ENCODE data around the gene NCKIPSD.

Gene NCKIPSD

GRCh38 chr3:48663489-48664312 is 22.0 kb downstream of the NCKIPSD start (continued):
- TF ChIP-seq ZSCAN5A (tag by site-specific recombination; IDR thresholded peaks at IDR 0.05) (no peak), ZNF404 (tag by site-specific recombination; IDR thresholded peaks at IDR 0.05) (no peak), ZNF664 (tag by site-specific recombination; IDR thresholded peaks at IDR 0.05) (no peak), HOXA7 (CRISPR knock-in tag; IDR thresholded peaks at IDR 0.05; ENCODE audit: borderline replicate concordance) (no peak), ZNF19 (tag by site-specific recombination; IDR thresholded peaks at IDR 0.05; ENCODE audit: low read depth) (no peak), MYNN (tag by site-specific recombination; IDR thresholded peaks at IDR 0.05; ENCODE audit: borderline replicate concordance) (no peak), GLIS1 (tag by site-specific recombination; IDR thresholded peaks at IDR 0.05) (peak; percentile 93), ZNF561 (tag by site-specific recombination; IDR thresholded peaks at IDR 0.05; ENCODE audit: borderline replicate concordance) (0 out of 2 replicates have a peak, but pooled peaks have one; percentile 37), ZNF529 (tag by site-specific recombination; IDR thresholded peaks at IDR 0.05; ENCODE audit: insufficient replicate concordance) (no peak), ZNF302 (tag by site-specific recombination; IDR thresholded peaks at IDR 0.05; ENCODE audit: low read depth) (no peak), ZSCAN16 (tag by site-specific recombination; IDR thresholded peaks at IDR 0.05) (no peak), IKZF3 (tag by site-specific recombination; IDR thresholded peaks at IDR 0.05) (peak; percentile 90), HOXC10 (CRISPR knock-in tag; IDR thresholded peaks at IDR 0.05) (no peak), ZNF785 (tag by site-specific recombination; IDR thresholded peaks at IDR 0.05) (no peak), MZF1 (tag by site-specific recombination; IDR thresholded peaks at IDR 0.05; ENCODE audit: borderline replicate concordance) (no peak), ZNF580 (tag by site-specific recombination; IDR thresholded peaks at IDR 0.05) (no peak), ZNF2 (tag by site-specific recombination; IDR thresholded peaks at IDR 0.05) (no peak), ZNF701 (tag by site-specific recombination; IDR thresholded peaks at IDR 0.05) (no peak), ZNF501 (tag by site-specific recombination; IDR thresholded peaks at IDR 0.05) (peak; percentile 64; the same call in 1 of the 2 replicates), ZNF629 (tag by site-specific recombination; IDR thresholded peaks at IDR 0.05) (peak; percentile 95), ZNF292 (tag by site-specific recombination; IDR thresholded peaks at IDR 0.05; ENCODE audit: borderline replicate concordance, low read depth) (no peak), ZNF830 (tag by site-specific recombination; IDR thresholded peaks at IDR 0.05; ENCODE audit: low read depth) (no peak), TRIM28 (IDR thresholded peaks at IDR 0.05; ENCODE audit: borderline replicate concordance, low read length) (no peak), ZFP69B (tag by site-specific recombination; IDR thresholded peaks at IDR 0.05) (peak; percentile 99), ZNF133 (tag by site-specific recombination; IDR thresholded peaks at IDR 0.05) (no peak), KLF16 (tag by site-specific recombination; IDR thresholded peaks at IDR 0.05) (peak; percentile 53), ZNF266 (tag by site-specific recombination; IDR thresholded peaks at IDR 0.05; ENCODE audit: low read depth) (no peak), KLF10 (tag by site-specific recombination; IDR thresholded peaks at IDR 0.05) (peak; percentile 77; the same call in 1 of the 2 replicates), ZNF610 (tag by site-specific recombination; IDR thresholded peaks at IDR 0.05; ENCODE audit: borderline replicate concordance) (no peak; the same call in 1 of the 2 replicates), KLF8 (tag by site-specific recombination; IDR thresholded peaks at IDR 0.05) (peak; percentile 57), FEZF1 (tag by site-specific recombination; IDR thresholded peaks at IDR 0.05) (0 out of 2 replicates have a peak, but pooled peaks have one; percentile 19), RBAK (tag by site-specific recombination; IDR thresholded peaks at IDR 0.05) (no peak), ZNF221 (tag by site-specific recombination; IDR thresholded peaks at IDR 0.05; ENCODE audit: borderline replicate concordance) (no peak), AEBP2 (tag by site-specific recombination; IDR thresholded peaks at IDR 0.05; ENCODE audit: borderline replicate concordance) (no peak), ZNF777 (tag by site-specific recombination; IDR thresholded peaks at IDR 0.05; ENCODE audit: borderline replicate concordance) (no peak)
- TF ChIP-seq, protein P1, sequence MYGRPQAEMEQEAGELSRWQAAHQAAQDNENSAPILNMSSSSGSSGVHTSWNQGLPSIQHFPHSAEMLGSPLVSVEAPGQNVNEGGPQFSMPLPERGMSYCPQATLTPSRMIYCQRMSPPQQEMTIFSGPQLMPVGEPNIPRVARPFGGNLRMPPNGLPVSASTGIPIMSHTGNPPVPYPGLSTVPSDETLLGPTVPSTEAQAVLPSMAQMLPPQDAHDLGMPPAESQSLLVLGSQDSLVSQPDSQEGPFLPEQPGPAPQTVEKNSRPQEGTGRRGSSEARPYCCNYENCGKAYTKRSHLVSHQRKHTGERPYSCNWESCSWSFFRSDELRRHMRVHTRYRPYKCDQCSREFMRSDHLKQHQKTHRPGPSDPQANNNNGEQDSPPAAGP (tag by site-specific recombination; IDR thresholded peaks at IDR 0.05): peak; percentile 73; the same call in 1 of the 2 replicates

Data from HEK293 (cell line).